Measurements from ENCODE around the gene SIK3.
A peak's percentile ranks its signal among the peaks of the same experiment; 100 is the strongest.

The SIK3 gene

GRCh38 chr11:117095284-117096161 lies 2.7 kb downstream of the SIK3 start:
- Mint-ChIP-seq H3K27me3 (no peaks in the 10 kb centered on the region), H3K4me3 (peak overlapping the region; percentile 98)

GRCh38 chr11:117094776-117095175 lies 3.5 kb downstream of the SIK3 start:
- H3K36me3 Mint-ChIP-seq: peaks cover 5% of the 10 kb centered on the region
- no peaks in the 10 kb centered on the region for H3K9me3 Mint-ChIP-seq (ENCODE audit: low read depth)
- peak overlapping the region; percentile 97 for H3K27ac Mint-ChIP-seq
- no peaks in the 10 kb centered on the region for H3K27me3 Mint-ChIP-seq
- peaks cover 80% of the 10 kb centered on the region for H3K4me1 Mint-ChIP-seq (ENCODE audit: low read depth)
- H3K4me3 Mint-ChIP-seq: peak overlapping the region; percentile 98

More at GRCh38 chr11:117095284-117096161, 2.7 kb downstream of the SIK3 start:
- no peaks in the 10 kb centered on the region for H3K9me3 Mint-ChIP-seq (ENCODE audit: low read depth)
- peaks cover 4% of the 10 kb centered on the region for H3K36me3 Mint-ChIP-seq
- H3K27ac Mint-ChIP-seq: peak overlapping the region; percentile 97
- H3K4me1 Mint-ChIP-seq (ENCODE audit: low read depth): peaks cover 73% of the 10 kb centered on the region

GRCh38 chr11:117092951-117093590 lies 5.2 kb downstream of the SIK3 start:
- Mint-ChIP-seq H3K4me1 (ENCODE audit: low read depth) (peaks cover 80% of the 10 kb centered on the region), H3K9me3 (ENCODE audit: low read depth) (no peaks in the 10 kb centered on the region), H3K4me3 (peak overlapping the region; percentile 8), H3K36me3 (peaks cover 7% of the 10 kb centered on the region), H3K27ac (peak overlapping the region; percentile 78), H3K27me3 (no peaks in the 10 kb centered on the region)

- Mint-ChIP-seq H3K27ac (peak overlapping the region; percentile 47), H3K4me3 (no peak overlapping the region), H3K9me3 (ENCODE audit: low read depth) (no peaks in the 10 kb centered on the region), H3K4me1 (ENCODE audit: low read depth) (peaks cover 84% of the 10 kb centered on the region), H3K27me3 (no peaks in the 10 kb centered on the region), H3K36me3 (peaks cover 7% of the 10 kb centered on the region)
Observed at GRCh38 chr11:117091753-117092477, 6.3 kb downstream of the SIK3 start.

- Mint-ChIP-seq H3K27me3 (no peaks in the 10 kb centered on the region), H3K27ac (no peak overlapping the region), H3K36me3 (peaks cover 10% of the 10 kb centered on the region), H3K9me3 (ENCODE audit: low read depth) (no peaks in the 10 kb centered on the region), H3K4me1 (ENCODE audit: low read depth) (peaks cover 75% of the 10 kb centered on the region), H3K4me3 (no peak overlapping the region)
Observed at GRCh38 chr11:117090111-117090706, 8.0 kb downstream of the SIK3 start.

- Mint-ChIP-seq H3K36me3 (peaks cover 10% of the 10 kb centered on the region), H3K27me3 (no peaks in the 10 kb centered on the region), H3K4me3 (no peak overlapping the region), H3K9me3 (ENCODE audit: low read depth) (no peaks in the 10 kb centered on the region), H3K4me1 (ENCODE audit: low read depth) (peaks cover 73% of the 10 kb centered on the region), H3K27ac (peak overlapping the region; percentile 64)
Observed at GRCh38 chr11:117089685-117090084, 8.5 kb downstream of the SIK3 start.

GRCh38 chr11:117087446-117087845 lies 10.8 kb downstream of the SIK3 start:
- peaks cover 67% of the 10 kb centered on the region for H3K4me1 Mint-ChIP-seq (ENCODE audit: low read depth)
- H3K27ac Mint-ChIP-seq: no peak overlapping the region
- no peaks in the 10 kb centered on the region for H3K27me3 Mint-ChIP-seq
- peak overlapping the region; percentile 49 for H3K4me3 Mint-ChIP-seq
- H3K36me3 Mint-ChIP-seq: peaks cover 10% of the 10 kb centered on the region
- no peaks in the 10 kb centered on the region for H3K9me3 Mint-ChIP-seq (ENCODE audit: low read depth)

- Mint-ChIP-seq H3K36me3 (peaks cover 6% of the 10 kb centered on the region), H3K27ac (no peak overlapping the region), H3K4me1 (ENCODE audit: low read depth) (peaks cover 61% of the 10 kb centered on the region)
Observed at GRCh38 chr11:117084992-117085391, 13.2 kb downstream of the SIK3 start.

GRCh38 chr11:117083011-117083935 lies 15.0 kb downstream of the SIK3 start:
- Mint-ChIP-seq H3K4me1 (ENCODE audit: low read depth) (peaks cover 61% of the 10 kb centered on the region), H3K9me3 (ENCODE audit: low read depth) (no peaks in the 10 kb centered on the region), H3K4me3 (no peak overlapping the region), H3K27me3 (no peaks in the 10 kb centered on the region), H3K36me3 (peaks cover 3% of the 10 kb centered on the region), H3K27ac (no peak overlapping the region)

More at GRCh38 chr11:117084992-117085391, 13.2 kb downstream of the SIK3 start:
- Mint-ChIP-seq H3K4me3 (no peak overlapping the region), H3K9me3 (ENCODE audit: low read depth) (no peaks in the 10 kb centered on the region), H3K27me3 (no peaks in the 10 kb centered on the region)

GRCh38 chr11:117081908-117082307 lies 16.3 kb downstream of the SIK3 start:
- Mint-ChIP-seq H3K4me1 (ENCODE audit: low read depth) (peaks cover 60% of the 10 kb centered on the region), H3K27ac (no peak overlapping the region), H3K9me3 (ENCODE audit: low read depth) (no peaks in the 10 kb centered on the region), H3K27me3 (no peaks in the 10 kb centered on the region), H3K36me3 (peaks cover 3% of the 10 kb centered on the region), H3K4me3 (no peak overlapping the region)

GRCh38 chr11:117080370-117080769 lies 17.9 kb downstream of the SIK3 start:
- H3K4me1 Mint-ChIP-seq (ENCODE audit: low read depth): peaks cover 57% of the 10 kb centered on the region
- H3K36me3 Mint-ChIP-seq: no peaks in the 10 kb centered on the region
- H3K4me3 Mint-ChIP-seq: no peak overlapping the region
- H3K27me3 Mint-ChIP-seq: no peaks in the 10 kb centered on the region
- H3K9me3 Mint-ChIP-seq (ENCODE audit: low read depth): no peaks in the 10 kb centered on the region
- H3K27ac Mint-ChIP-seq: no peak overlapping the region

- Mint-ChIP-seq H3K4me3 (no peak overlapping the region), H3K36me3 (no peaks in the 10 kb centered on the region), H3K9me3 (ENCODE audit: low read depth) (no peaks in the 10 kb centered on the region), H3K4me1 (ENCODE audit: low read depth) (peaks cover 58% of the 10 kb centered on the region), H3K27me3 (no peaks in the 10 kb centered on the region), H3K27ac (no peak overlapping the region)
Observed at GRCh38 chr11:117076941-117077691, 21.1 kb downstream of the SIK3 start.

GRCh38 chr11:117075186-117075585 lies 23.0 kb downstream of the SIK3 start:
- H3K9me3 Mint-ChIP-seq (ENCODE audit: low read depth): no peaks in the 10 kb centered on the region

More at GRCh38 chr11:117075186-117075585, 23.0 kb downstream of the SIK3 start:
- Mint-ChIP-seq H3K36me3 (peaks cover 4% of the 10 kb centered on the region), H3K4me1 (ENCODE audit: low read depth) (peaks cover 56% of the 10 kb centered on the region), H3K27me3 (no peaks in the 10 kb centered on the region), H3K4me3 (no peak overlapping the region), H3K27ac (no peak overlapping the region)
